Measurements from ENCODE around the gene BSPRY.
"Not testable (repeated sequence)": the region's sequence is repeated elsewhere in the genome, so short reads cannot be mapped to it uniquely, and the experiment has no call there.

BSPRY gene

GRCh38 chr9:113386571-113387393 lies 37.4 kb downstream of the BSPRY start:
- in situ Hi-C loops (cut with HindIII; ENCODE audit: low pct_ligation_motif_present, low pct_unique_long_range_greater_than_20kb, low sequenced_read_pairs) = no loop called here
- no peak for DNase-seq

GRCh38 chr9:113387560-113388230 lies 38.4 kb downstream of the BSPRY start:
- in situ Hi-C loops (cut with HindIII; ENCODE audit: low pct_ligation_motif_present, low pct_unique_long_range_greater_than_20kb, low sequenced_read_pairs) = no loop called here
- DNase-seq = peak; percentile 20

GRCh38 chr9:113388833-113389232 lies 39.5 kb downstream of the BSPRY start:
- DNase-seq = no peak
- in situ Hi-C loops (cut with HindIII; ENCODE audit: low pct_ligation_motif_present, low pct_unique_long_range_greater_than_20kb, low sequenced_read_pairs) = no loop called here

- DNase-seq = no peak
- in situ Hi-C loops (cut with HindIII; ENCODE audit: low pct_ligation_motif_present, low pct_unique_long_range_greater_than_20kb, low sequenced_read_pairs) = no loop called here
Measured at GRCh38 chr9:113389451-113389850, 40.1 kb downstream of the BSPRY start.

- in situ Hi-C loops (cut with HindIII; ENCODE audit: low pct_ligation_motif_present, low pct_unique_long_range_greater_than_20kb, low sequenced_read_pairs) = no loop called here
- no peak for DNase-seq
Measured at GRCh38 chr9:113390192-113390960, 41.0 kb downstream of the BSPRY start.

GRCh38 chr9:113391917-113392316 lies 42.6 kb downstream of the BSPRY start:
- DNase-seq = no peak
- in situ Hi-C loops (cut with HindIII; ENCODE audit: low pct_ligation_motif_present, low pct_unique_long_range_greater_than_20kb, low sequenced_read_pairs) = no loop called here

- no peak for DNase-seq
- in situ Hi-C loops (cut with HindIII; ENCODE audit: low pct_ligation_motif_present, low pct_unique_long_range_greater_than_20kb, low sequenced_read_pairs) = no loop called here
Measured at GRCh38 chr9:113393281-113393680, 43.9 kb downstream of the BSPRY start.

- no peak for DNase-seq
- in situ Hi-C loops (cut with HindIII; ENCODE audit: low pct_ligation_motif_present, low pct_unique_long_range_greater_than_20kb, low sequenced_read_pairs) = no loop called here
Measured at GRCh38 chr9:113395000-113395861, 45.9 kb downstream of the BSPRY start.

- no peak for DNase-seq
- in situ Hi-C loops (cut with HindIII; ENCODE audit: low pct_ligation_motif_present, low pct_unique_long_range_greater_than_20kb, low sequenced_read_pairs) = no loop called here
Measured at GRCh38 chr9:113397203-113397631, 47.9 kb downstream of the BSPRY start.

GRCh38 chr9:113398796-113399195 lies 49.5 kb downstream of the BSPRY start:
- no peak for DNase-seq
- in situ Hi-C loops (cut with HindIII; ENCODE audit: low pct_ligation_motif_present, low pct_unique_long_range_greater_than_20kb, low sequenced_read_pairs) = no loop called here

- no peak for DNase-seq
- in situ Hi-C loops (cut with HindIII; ENCODE audit: low pct_ligation_motif_present, low pct_unique_long_range_greater_than_20kb, low sequenced_read_pairs) = no loop called here
Measured at GRCh38 chr9:113399646-113400200, 50.4 kb downstream of the BSPRY start.

- in situ Hi-C loops (cut with HindIII; ENCODE audit: low pct_ligation_motif_present, low pct_unique_long_range_greater_than_20kb, low sequenced_read_pairs) = no loop called here
- DNase-seq = peak; percentile 96
Measured at GRCh38 chr9:113401027-113401792, 51.9 kb downstream of the BSPRY start, which contains the start of gene ALAD. ALAD (minus strand) TSS chr9:113401284; CDS start chr9:113393559, 7,725 bp downstream.

- no peak for DNase-seq
Measured at GRCh38 chr9:113403646-113404045, 54.3 kb downstream of the BSPRY start.

GRCh38 chr9:113406353-113406752 lies 57.0 kb downstream of the BSPRY start:
- DNase-seq; in situ Hi-C loops (cut with HindIII; ENCODE audit: low pct_ligation_motif_present, low pct_unique_long_range_greater_than_20kb, low sequenced_read_pairs): not testable (repeated sequence)

More at GRCh38 chr9:113403646-113404045, 54.3 kb downstream of the BSPRY start:
- in situ Hi-C loops (cut with HindIII; ENCODE audit: low pct_ligation_motif_present, low pct_unique_long_range_greater_than_20kb, low sequenced_read_pairs) = no loop called here

- in situ Hi-C loops (cut with HindIII; ENCODE audit: low pct_ligation_motif_present, low pct_unique_long_range_greater_than_20kb, low sequenced_read_pairs) = not testable (repeated sequence)
Measured at GRCh38 chr9:113406873-113407511, 57.7 kb downstream of the BSPRY start.

GRCh38 chr9:113409481-113409880 lies 60.1 kb downstream of the BSPRY start:
- in situ Hi-C loops (cut with HindIII; ENCODE audit: low pct_ligation_motif_present, low pct_unique_long_range_greater_than_20kb, low sequenced_read_pairs) = no loop called here
- peak; percentile 17 for DNase-seq

More at GRCh38 chr9:113406873-113407511, 57.7 kb downstream of the BSPRY start:
- DNase-seq = peak; percentile 65

- in situ Hi-C loops (cut with HindIII; ENCODE audit: low pct_ligation_motif_present, low pct_unique_long_range_greater_than_20kb, low sequenced_read_pairs) = no loop called here
- DNase-seq = no peak
Measured at GRCh38 chr9:113409883-113410206, 60.5 kb downstream of the BSPRY start.

Measured in ACHN (cell line).